Measurements from ENCODE around the gene TSPAN9. TPM values are rescaled to one million over a fixed set of nuclear protein-coding genes. Genes with fewer than 3 reads are reported as not detected.

TSPAN9 gene
- total RNA-seq, 1 donor = 76.0 TPM

- TF ChIP-seq CTCF (IDR thresholded peaks at IDR 0.05; ENCODE audit: insufficient read depth, low read depth, low read length) = no peak
- H3K4me3 ChIP-seq (ENCODE audit: low read depth, low read length) = no peak overlapping the region
- DNase-seq (ENCODE audit: low read depth) = no peak
Measured at GRCh38 chr12:3265406-3265805, 188.2 kb downstream of the TSPAN9 start.

GRCh38 chr12:3266638-3267037, 189.5 kb downstream of the TSPAN9 start:
- no peak for TF ChIP-seq CTCF (IDR thresholded peaks at IDR 0.05; ENCODE audit: insufficient read depth, low read depth, low read length)
- no peak overlapping the region for H3K4me3 ChIP-seq (ENCODE audit: low read depth, low read length)
- DNase-seq (ENCODE audit: low read depth) = no peak

GRCh38 chr12:3267690-3268089, 190.5 kb downstream of the TSPAN9 start:
- no peak for TF ChIP-seq CTCF (IDR thresholded peaks at IDR 0.05; ENCODE audit: insufficient read depth, low read depth, low read length)
- DNase-seq (ENCODE audit: low read depth) = no peak
- H3K4me3 ChIP-seq (ENCODE audit: low read depth, low read length) = no peak overlapping the region

- H3K4me3 ChIP-seq (ENCODE audit: low read depth, low read length) = no peak overlapping the region
- TF ChIP-seq CTCF (IDR thresholded peaks at IDR 0.05; ENCODE audit: insufficient read depth, low read depth, low read length) = no peak
- no peak for DNase-seq (ENCODE audit: low read depth)
Measured at GRCh38 chr12:3269594-3269993, 192.4 kb downstream of the TSPAN9 start.

- no peak overlapping the region for H3K4me3 ChIP-seq (ENCODE audit: low read depth, low read length)
- no peak for DNase-seq (ENCODE audit: low read depth)
- no peak for TF ChIP-seq CTCF (IDR thresholded peaks at IDR 0.05; ENCODE audit: insufficient read depth, low read depth, low read length)
Measured at GRCh38 chr12:3271146-3271545, 194.0 kb downstream of the TSPAN9 start.

GRCh38 chr12:3271639-3272038, 194.5 kb downstream of the TSPAN9 start:
- DNase-seq (ENCODE audit: low read depth) = no peak
- no peak for TF ChIP-seq CTCF (IDR thresholded peaks at IDR 0.05; ENCODE audit: insufficient read depth, low read depth, low read length)
- H3K4me3 ChIP-seq (ENCODE audit: low read depth, low read length) = no peak overlapping the region

- no peak for DNase-seq (ENCODE audit: low read depth)
- TF ChIP-seq CTCF (IDR thresholded peaks at IDR 0.05; ENCODE audit: insufficient read depth, low read depth, low read length) = no peak
Measured at GRCh38 chr12:3272958-3273357, 195.8 kb downstream of the TSPAN9 start.

More at GRCh38 chr12:3272958-3273357, 195.8 kb downstream of the TSPAN9 start:
- no peak overlapping the region for H3K4me3 ChIP-seq (ENCODE audit: low read depth, low read length)

Measured in fibroblast of villous mesenchyme (primary cell).